Globus pallidus (tissue), 1 donor: ENCODE measurements around the gene AHNAK.
"Not testable (repeated sequence)": the region's sequence is repeated elsewhere in the genome, so short reads cannot be mapped to it uniquely, and the experiment has no call there.

Experiments
- DNase-seq: peaks from one replicate; pipeline ENCODE4 v3.0.0-alpha.2; 2015; ENCODE audit warnings: low spot score

Gene AHNAK

GRCh38 chr11:62535802-62536201, 10.8 kb downstream of the AHNAK start:
- no peak for DNase-seq

DNA sequence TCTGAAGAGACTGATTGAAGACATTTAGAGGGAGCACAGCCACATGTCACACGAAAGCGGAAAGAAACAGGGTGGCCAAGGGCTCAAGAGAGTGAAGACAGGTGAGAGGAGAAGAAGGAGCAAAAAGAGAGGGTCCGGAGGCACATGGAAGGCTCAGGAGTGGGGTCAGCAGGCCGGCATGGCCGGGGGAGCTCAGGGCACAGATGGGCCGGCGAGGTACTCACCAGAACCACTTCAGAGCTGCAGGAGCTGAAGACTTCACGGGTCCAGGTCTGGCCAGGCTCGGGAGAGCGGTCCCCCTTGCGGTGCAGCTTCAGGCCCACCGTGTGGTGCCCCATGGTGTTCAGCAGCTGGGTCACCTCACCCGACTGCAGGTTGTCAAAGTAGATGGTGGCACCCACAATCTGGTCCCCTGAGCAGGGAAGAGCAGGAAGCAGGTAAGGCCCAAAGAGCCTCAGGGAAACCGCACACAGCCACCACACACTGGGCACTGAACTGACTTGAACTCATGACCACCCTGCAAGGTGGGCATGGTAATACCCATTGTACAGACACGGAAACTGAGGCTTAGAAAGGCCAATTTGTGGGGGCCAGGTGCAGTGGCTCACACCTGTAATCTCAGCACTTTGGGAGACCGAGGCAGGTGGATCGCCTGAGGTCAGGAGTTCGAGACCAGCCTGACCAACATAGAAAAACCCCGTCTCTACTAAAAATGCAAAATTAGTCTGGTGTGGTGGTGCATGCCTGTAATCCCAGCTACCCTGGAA, 11.6 kb downstream of the AHNAK start:
- DNase-seq, result no peak

GRCh38 chr11:62532096-62532495, 14.5 kb downstream of the AHNAK start:
- DNase-seq, result no peak

GRCh38 chr11:62516736-62517371, 29.8 kb downstream of the AHNAK start:
- no peak for DNase-seq

DNA sequence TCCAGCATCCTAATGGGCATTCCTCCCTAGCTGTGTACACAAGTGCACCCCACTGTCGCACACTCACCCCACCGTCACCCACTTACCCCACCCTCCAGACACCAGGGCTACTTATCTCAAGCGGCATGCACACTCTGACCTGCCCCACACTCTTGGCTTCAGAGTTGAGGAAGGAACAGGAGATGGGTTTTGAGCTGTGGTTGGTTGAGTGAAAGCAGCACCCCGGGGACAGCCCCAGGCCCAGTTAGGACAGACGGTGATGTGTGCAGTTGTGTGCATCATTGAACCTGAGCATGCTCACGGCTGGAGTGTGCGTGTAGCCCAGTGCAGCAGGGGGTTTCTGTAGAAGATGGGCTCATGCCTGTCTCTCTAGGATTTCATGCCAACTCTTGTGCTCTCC, 32.5 kb downstream of the AHNAK start:
- no peak for DNase-seq

- DNase-seq, result no peak
Measured at GRCh38 chr11:62513626-62514025, 33.0 kb downstream of the AHNAK start.

- DNase-seq, result no peak
Measured at GRCh38 chr11:62512961-62513360, 33.6 kb downstream of the AHNAK start.

GRCh38 chr11:62508336-62509058, 38.1 kb downstream of the AHNAK start:
- DNase-seq, result peak; percentile 89

- no peak for DNase-seq
Measured at GRCh38 chr11:62507125-62507422, 39.5 kb downstream of the AHNAK start.

GRCh38 chr11:62506413-62507124, 40.0 kb downstream of the AHNAK start:
- no peak for DNase-seq

DNA sequence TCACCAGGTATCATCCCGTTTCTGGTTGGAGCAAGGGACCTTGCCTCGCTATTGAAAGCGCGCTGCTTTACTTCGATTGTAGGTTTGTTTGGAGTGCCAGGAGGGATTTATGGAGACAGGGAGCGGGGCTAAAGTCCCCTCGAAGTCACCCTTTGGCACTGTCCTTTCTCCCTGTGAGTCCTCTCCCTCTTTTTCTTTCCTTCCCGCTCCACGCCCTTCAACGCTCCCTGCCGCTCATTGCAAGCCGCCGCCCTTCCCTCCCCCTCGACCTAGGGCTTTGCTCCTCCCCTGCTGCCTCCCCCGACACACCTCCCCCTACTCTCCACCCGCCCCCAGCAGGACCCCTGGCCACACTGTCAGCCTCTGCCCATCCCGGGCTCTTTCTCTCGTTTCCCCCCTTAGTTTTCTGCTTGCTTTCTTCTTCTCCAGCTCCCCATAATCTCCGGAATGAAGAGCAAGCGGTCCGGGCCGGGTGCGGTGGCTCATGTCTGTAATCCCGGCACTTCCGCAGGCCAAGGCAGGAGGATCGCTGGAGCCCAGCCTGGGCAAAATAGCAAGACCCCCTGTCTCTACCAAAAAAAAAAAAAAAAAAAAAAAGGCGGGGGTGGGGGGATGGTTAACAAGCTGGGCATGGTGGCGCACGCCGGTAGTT, 41.0 kb downstream of the AHNAK start:
- DNase-seq, result no peak

- no peak for DNase-seq
Measured at GRCh38 chr11:62505059-62505439, 41.6 kb downstream of the AHNAK start.

GRCh38 chr11:62504158-62504973, 42.2 kb downstream of the AHNAK start:
- DNase-seq, result no peak

- no peak for DNase-seq
Measured at GRCh38 chr11:62502030-62502730, 44.4 kb downstream of the AHNAK start.

GRCh38 chr11:62501432-62501891, 45.1 kb downstream of the AHNAK start:
- peak; percentile 97 for DNase-seq

GRCh38 chr11:62500650-62501030, 46.0 kb downstream of the AHNAK start:
- no peak for DNase-seq

DNA sequence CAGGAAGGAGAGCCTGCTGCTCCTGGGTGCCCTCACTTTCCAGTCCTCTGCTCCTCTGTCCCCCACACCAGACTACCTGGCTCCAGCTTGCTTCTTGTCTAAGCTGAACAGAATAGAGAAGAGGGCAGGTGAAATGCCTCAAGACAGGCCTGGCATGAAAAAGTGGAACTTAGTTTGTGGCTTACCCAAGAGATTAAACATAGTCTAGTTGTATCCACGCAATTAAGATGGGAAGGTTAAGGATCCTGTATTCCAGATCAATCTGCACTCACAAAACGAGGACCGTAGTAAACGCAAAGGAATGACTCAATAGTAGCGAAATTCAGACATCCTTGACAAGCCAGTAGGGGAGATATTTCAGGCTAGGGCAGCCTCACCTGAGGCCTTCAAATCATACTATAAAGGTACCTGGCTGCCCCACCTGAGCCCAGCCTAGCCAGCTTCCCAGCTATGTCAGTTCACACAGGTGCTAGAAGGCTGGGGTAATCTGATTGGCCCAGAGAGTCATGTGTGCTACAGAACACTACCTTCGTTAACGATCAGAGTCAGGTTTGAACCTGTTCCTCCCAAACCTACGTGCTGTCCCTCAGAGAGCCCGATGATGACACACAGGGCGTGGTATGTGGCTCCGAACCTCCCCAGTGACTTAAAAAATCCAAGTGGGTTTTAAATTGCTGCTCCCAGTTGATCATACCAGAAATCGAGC, 46.5 kb downstream of the AHNAK start:
- DNase-seq, result no peak

- DNase-seq, result not testable (repeated sequence)
Measured at GRCh38 chr11:62499311-62499943, 47.2 kb downstream of the AHNAK start.
